HG02759 (cell line): ENCODE results near the gene NFIA.

Experiments used
- ATAC-seq: cut with Tn5 transposase; IDR thresholded peaks from one replicate; pipeline ENCODE4 v1.9.1; 2021; ENCODE audit warnings: mild to moderate bottlenecking, moderate library complexity; ENCODE audit not compliant: unreplicated experiment

Gene NFIA

DNA sequence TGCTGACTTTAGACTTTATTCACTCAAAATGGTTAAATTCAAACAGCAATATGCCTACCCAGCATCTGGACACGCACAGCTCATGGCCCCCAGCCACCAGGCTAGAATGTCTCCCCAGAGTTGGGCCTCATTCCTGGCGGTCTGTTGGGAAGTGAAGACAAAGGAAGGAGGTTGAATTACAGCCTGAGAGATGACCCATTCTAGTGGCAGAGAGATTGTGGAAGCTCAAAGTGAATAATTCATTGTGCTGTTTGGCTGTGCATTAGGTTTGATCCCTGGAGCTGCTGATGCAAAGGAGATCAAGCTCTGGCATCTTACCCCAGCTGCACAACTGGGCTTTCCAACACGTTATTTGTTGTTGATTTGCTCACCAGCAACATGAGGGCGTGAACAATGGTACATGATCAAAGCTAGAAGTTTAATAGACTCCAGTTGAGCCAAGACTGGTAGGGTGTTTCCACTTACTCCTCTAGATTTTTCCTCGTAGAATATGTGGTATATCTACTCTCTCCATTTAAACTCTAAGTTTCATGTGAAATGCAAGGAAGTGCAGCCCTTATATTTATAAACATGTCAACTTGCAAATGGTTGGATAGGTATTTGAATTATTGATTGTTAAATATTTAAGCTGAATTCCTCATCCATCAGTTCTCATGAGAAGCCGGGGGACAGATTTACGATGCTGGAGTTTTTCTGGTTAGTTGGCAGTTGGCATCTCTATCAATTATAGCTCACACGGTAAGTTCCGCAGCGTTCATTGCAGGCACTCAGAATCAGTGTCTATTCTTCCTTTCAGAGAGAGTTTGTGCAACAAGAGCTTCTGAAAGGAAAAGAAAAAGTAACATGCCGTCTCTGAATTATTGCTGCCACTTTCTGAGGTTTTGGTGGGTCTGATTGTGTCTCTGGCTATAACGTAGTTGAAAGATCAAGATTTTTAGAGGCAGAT is 419.9 kb downstream of the NFIA start:
- no peak for ATAC-seq

DNA sequence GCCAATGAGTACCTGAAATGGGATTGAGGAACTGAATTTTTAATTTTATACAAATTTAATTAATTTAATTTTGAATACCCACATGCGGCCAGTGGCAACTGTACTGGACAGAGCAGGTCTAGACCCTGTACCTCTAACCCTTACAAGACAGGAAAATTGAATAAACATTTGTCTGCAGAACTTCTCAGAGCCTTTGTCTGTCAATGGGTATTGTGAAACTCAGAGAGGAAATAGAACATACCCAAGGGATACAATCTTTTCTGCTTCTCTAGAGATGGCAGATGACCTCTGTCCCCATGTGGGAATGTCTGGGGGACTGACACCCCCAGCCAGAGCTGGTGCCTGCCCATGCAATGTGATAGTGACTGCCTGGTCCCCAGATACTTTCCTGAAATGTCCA is 421.9 kb downstream of the NFIA start:
- ATAC-seq: no peak

DNA sequence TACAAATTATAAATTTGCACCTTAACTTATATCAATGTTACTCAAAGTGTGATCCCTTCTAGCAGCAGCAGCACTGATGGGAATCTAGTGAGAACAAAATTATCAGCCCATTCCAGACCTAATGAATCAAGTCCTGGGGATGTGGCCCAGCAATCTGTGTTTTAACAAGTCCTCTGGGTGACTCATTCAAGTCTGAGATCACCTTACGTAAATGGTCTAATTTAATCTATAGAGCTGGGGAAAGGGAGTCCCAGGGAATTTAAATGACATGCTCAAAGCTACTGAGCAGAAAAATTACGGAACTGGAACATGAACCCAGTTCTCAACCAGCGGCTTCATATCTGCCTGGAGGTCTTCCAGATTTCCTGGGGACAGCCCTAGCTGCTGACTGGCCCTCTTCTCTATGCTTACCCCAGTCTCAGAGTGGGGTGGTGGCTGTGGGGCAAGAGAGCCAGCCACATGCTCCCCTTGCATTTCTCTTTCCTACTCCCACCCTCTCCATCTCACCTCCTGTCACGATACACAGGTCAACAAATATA is 422.6 kb downstream of the NFIA start:
- ATAC-seq: no peak

DNA sequence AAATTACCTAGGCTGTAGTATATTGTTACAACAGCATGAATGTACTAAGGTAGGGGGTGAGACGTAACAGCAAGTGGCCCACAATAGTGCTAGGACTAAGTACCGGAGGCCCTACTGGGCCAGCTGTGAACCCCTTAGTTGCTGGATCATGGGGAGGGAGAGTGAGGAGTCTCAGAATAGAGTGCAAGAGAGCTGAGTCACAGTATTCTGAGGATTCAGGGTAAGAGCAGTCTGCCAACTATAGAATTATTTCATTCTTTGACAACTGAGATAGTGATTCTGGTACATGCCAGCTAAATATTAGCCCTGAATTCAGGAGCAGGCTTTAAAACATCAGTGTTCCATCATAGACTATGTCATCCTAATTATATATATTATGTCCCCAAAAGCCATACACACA is 423.9 kb downstream of the NFIA start:
- ATAC-seq: no peak

DNA sequence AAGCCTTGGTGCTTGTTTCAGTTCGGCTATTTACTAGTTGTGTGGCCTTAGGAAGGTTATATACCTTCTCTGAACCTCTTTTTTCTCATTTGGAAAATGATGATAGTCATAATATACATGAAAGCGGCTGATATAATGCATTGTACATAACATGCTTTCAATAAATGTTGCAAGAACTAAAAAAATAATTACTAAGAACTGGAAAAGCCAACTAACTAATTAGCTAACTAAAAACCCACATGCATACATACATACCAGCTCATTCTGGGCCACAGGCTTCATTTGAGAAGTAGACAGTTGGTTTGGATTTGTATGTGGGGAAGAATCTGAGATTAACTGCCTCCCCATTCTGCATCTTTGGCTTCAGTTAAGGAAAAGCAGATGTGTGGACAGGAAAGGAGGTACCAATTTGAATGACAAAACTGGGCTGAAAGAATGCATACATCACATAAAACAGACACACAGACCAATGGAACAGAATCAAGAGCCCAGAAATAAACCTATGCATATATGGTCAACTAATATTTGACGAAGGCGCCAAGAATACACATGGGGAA is 424.7 kb downstream of the NFIA start:
- ATAC-seq: no peak
